ENCODE data around the gene PMEL.
"Not testable (repeated sequence)": the region's sequence is repeated elsewhere in the genome, so short reads cannot be mapped to it uniquely, and the experiment has no call there.

Gene PMEL

DNA sequence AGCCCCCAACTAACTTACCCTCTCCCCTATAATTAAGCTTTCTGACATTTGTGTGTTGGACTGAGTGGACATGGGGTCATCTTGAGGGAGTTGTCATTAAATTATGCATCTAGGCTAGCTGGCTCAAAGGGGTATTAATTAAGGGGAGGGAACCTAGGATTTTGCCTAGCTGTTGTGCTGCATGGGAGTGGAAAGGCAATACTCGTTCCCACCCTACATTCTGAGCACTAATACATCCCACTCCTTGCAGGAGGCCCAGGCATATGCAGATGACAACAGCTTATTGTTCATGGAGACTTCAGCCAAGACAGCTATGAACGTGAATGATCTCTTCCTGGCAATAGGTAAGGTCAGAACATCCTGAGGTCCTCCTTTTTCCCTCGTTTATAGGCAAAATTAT lies 25.3 kb upstream of the PMEL start:
- H3K4me2 ChIP-seq (ENCODE audit: insufficient read depth, low read length, poor library complexity, severe bottlenecking), result no peak overlapping the region

DNA sequence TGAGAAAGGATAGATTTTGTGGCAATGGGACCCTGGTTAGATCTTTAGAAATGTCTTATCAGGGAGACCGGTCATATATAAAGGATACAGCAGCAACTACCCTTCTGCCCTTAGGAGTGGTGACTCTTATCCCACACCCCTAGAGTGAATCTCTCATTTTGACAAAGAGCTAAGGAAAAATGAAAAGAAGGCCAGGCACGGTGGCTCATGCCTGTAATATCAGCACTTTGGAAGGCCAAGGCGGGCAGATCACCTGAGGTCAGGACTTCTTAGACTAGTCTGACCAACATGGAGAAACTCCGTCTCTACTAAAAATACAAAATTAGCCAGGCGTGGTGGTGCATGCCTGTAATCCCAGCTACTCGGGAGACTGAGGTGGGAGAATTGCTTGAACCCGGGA lies 20.1 kb upstream of the PMEL start:
- not testable (repeated sequence) for H2AFZ ChIP-seq (ENCODE audit: low read length); H3K9ac ChIP-seq (ENCODE audit: low read depth, low read length, poor library complexity); H3K14ac ChIP-seq (ENCODE audit: low read length); H3K23ac ChIP-seq (ENCODE audit: low read depth, low read length, poor library complexity); H3K4ac ChIP-seq (ENCODE audit: low read length); H4K91ac ChIP-seq (ENCODE audit: low read depth, low read length, poor library complexity); H2AK5ac ChIP-seq (ENCODE audit: low read depth, low read length); H4K8ac ChIP-seq (ENCODE audit: low read depth, low read length); H2BK12ac ChIP-seq (ENCODE audit: low read length); H2BK15ac ChIP-seq (ENCODE audit: low read length); H3K27ac ChIP-seq (replicated peaks; ENCODE audit: low read length); H3K27me3 ChIP-seq (ENCODE audit: control insufficient read depth in 3 of 3, insufficient read depth in 3 of 3, low read depth in 1 of 3, low read length in 3 of 3); H3K79me1 ChIP-seq (ENCODE audit: low read depth, low read length); H3K18ac ChIP-seq (ENCODE audit: low read length); H3K9me3 ChIP-seq (replicated peaks in 1 of 2; ENCODE audit: control insufficient read depth in 2 of 2, insufficient read depth in 1 of 2, low read depth in 1 of 2, low read length in 2 of 2); H3K4me3 ChIP-seq (ENCODE audit: low read length in 2 of 2); H2BK5ac ChIP-seq (ENCODE audit: low read length); H2BK120ac ChIP-seq (ENCODE audit: low read depth, low read length); H3K4me2 ChIP-seq (ENCODE audit: insufficient read depth, low read length, poor library complexity, severe bottlenecking); DNase-seq (ENCODE audit: low spot score); H3K4me1 ChIP-seq (ENCODE audit: control insufficient read depth in 2 of 2, insufficient read depth in 1 of 2, low read depth in 1 of 2, low read length in 2 of 2)
- no CpG with 5 or more reads among the region's 7 CpGs for WGBS, 2 donors (ENCODE audit: extremely low coverage in 2 of 2, insufficient read length in 2 of 2, insufficient replicate concordance in 1 of 2)
- peaks cover 21 to 93% of the 10 kb centered on the region in 2 donors for H3K36me3 ChIP-seq (replicated peaks in 1 of 2; ENCODE audit: control insufficient read depth in 2 of 2, insufficient read depth in 2 of 2, low read length in 2 of 2)

More for the DNA sequence above, 25.3 kb upstream of the PMEL start:
- DNase-seq (ENCODE audit: low spot score), result no peak
- Histone ChIP-seq H3K36me3 (replicated peaks in 1 of 2; ENCODE audit: control insufficient read depth in 2 of 2, insufficient read depth in 2 of 2, low read length in 2 of 2) (peaks cover 41 to 91% of the 10 kb centered on the region in 2 donors), H2BK120ac (ENCODE audit: low read depth, low read length) (no peak overlapping the region), H3K4ac (ENCODE audit: low read length) (no peak overlapping the region), H3K18ac (ENCODE audit: low read length) (no peak overlapping the region), H3K27ac (replicated peaks; ENCODE audit: low read length) (no peak overlapping the region), H2BK15ac (ENCODE audit: low read length) (no peak overlapping the region), H2AK5ac (ENCODE audit: low read depth, low read length) (no peak overlapping the region), H3K79me1 (ENCODE audit: low read depth, low read length) (no peaks in the 10 kb centered on the region), H3K9me3 (replicated peaks in 1 of 2; ENCODE audit: control insufficient read depth in 2 of 2, insufficient read depth in 1 of 2, low read depth in 1 of 2, low read length in 2 of 2) (no peaks in the 10 kb centered on the region), H3K23ac (ENCODE audit: low read depth, low read length, poor library complexity) (no peak overlapping the region), H3K14ac (ENCODE audit: low read length) (no peak overlapping the region), H4K91ac (ENCODE audit: low read depth, low read length, poor library complexity) (no peak overlapping the region), H3K9ac (ENCODE audit: low read depth, low read length, poor library complexity) (no peak overlapping the region), H3K27me3 (ENCODE audit: control insufficient read depth in 3 of 3, insufficient read depth in 3 of 3, low read depth in 1 of 3, low read length in 3 of 3) (no peaks in the 10 kb centered on the region), H3K4me1 (ENCODE audit: control insufficient read depth in 2 of 2, insufficient read depth in 1 of 2, low read depth in 1 of 2, low read length in 2 of 2) (no peaks in the 10 kb centered on the region), H3K4me3 (ENCODE audit: low read length in 2 of 2) (no peak overlapping the region), H4K8ac (ENCODE audit: low read depth, low read length) (no peak overlapping the region), H2BK12ac (ENCODE audit: low read length) (no peak overlapping the region), H2BK5ac (ENCODE audit: low read length) (no peak overlapping the region), H2AFZ (ENCODE audit: low read length) (no peak overlapping the region)
- no CpG with 5 or more reads among the region's 3 CpGs for WGBS, 2 donors (ENCODE audit: extremely low coverage in 2 of 2, insufficient read length in 2 of 2, insufficient replicate concordance in 1 of 2)

GRCh38 chr12:55985341-55985740 lies 19.5 kb upstream of the PMEL start:
- no peak overlapping the region for H3K4ac ChIP-seq (ENCODE audit: low read length)
- H3K27ac ChIP-seq (replicated peaks; ENCODE audit: low read length), result no peak overlapping the region
- no peak overlapping the region for H2BK12ac ChIP-seq (ENCODE audit: low read length)
- no peak overlapping the region for H3K9ac ChIP-seq (ENCODE audit: low read depth, low read length, poor library complexity)
- H3K36me3 ChIP-seq (replicated peaks in 1 of 2; ENCODE audit: control insufficient read depth in 2 of 2, insufficient read depth in 2 of 2, low read length in 2 of 2), result peaks cover 18 to 93% of the 10 kb centered on the region in 2 donors
- H3K4me3 ChIP-seq (ENCODE audit: low read length in 2 of 2), result no peak overlapping the region
- H3K9me3 ChIP-seq (replicated peaks in 1 of 2; ENCODE audit: control insufficient read depth in 2 of 2, insufficient read depth in 1 of 2, low read depth in 1 of 2, low read length in 2 of 2), result no peaks in the 10 kb centered on the region
- no peak overlapping the region for H2BK120ac ChIP-seq (ENCODE audit: low read depth, low read length)
- no CpG with 5 or more reads among the region's 4 CpGs for WGBS, 2 donors (ENCODE audit: extremely low coverage in 2 of 2, insufficient read length in 2 of 2, insufficient replicate concordance in 1 of 2)
- no peaks in the 10 kb centered on the region for H3K27me3 ChIP-seq (ENCODE audit: control insufficient read depth in 3 of 3, insufficient read depth in 3 of 3, low read depth in 1 of 3, low read length in 3 of 3)
- H4K91ac ChIP-seq (ENCODE audit: low read depth, low read length, poor library complexity), result no peak overlapping the region
- H3K18ac ChIP-seq (ENCODE audit: low read length), result no peak overlapping the region
- H3K79me1 ChIP-seq (ENCODE audit: low read depth, low read length), result no peaks in the 10 kb centered on the region
- no peak overlapping the region for H2BK5ac ChIP-seq (ENCODE audit: low read length)
- no peak overlapping the region for H2AFZ ChIP-seq (ENCODE audit: low read length)
- no peak overlapping the region for H3K4me2 ChIP-seq (ENCODE audit: insufficient read depth, low read length, poor library complexity, severe bottlenecking)
- DNase-seq (ENCODE audit: low spot score), result no peak
- H2BK15ac ChIP-seq (ENCODE audit: low read length), result no peak overlapping the region
- no peak overlapping the region for H2AK5ac ChIP-seq (ENCODE audit: low read depth, low read length)
- H3K23ac ChIP-seq (ENCODE audit: low read depth, low read length, poor library complexity), result no peak overlapping the region
- H3K14ac ChIP-seq (ENCODE audit: low read length), result no peak overlapping the region
- H3K4me1 ChIP-seq (ENCODE audit: control insufficient read depth in 2 of 2, insufficient read depth in 1 of 2, low read depth in 1 of 2, low read length in 2 of 2), result no peaks in the 10 kb centered on the region
- no peak overlapping the region for H4K8ac ChIP-seq (ENCODE audit: low read depth, low read length)

GRCh38 chr12:55984861-55985260 lies 19.0 kb upstream of the PMEL start:
- no peaks in the 10 kb centered on the region for H3K9me3 ChIP-seq (replicated peaks in 1 of 2; ENCODE audit: control insufficient read depth in 2 of 2, insufficient read depth in 1 of 2, low read depth in 1 of 2, low read length in 2 of 2)
- H2AK5ac ChIP-seq (ENCODE audit: low read depth, low read length), result no peak overlapping the region
- no peak overlapping the region for H3K14ac ChIP-seq (ENCODE audit: low read length)
- H3K27me3 ChIP-seq (ENCODE audit: control insufficient read depth in 3 of 3, insufficient read depth in 3 of 3, low read depth in 1 of 3, low read length in 3 of 3), result no peaks in the 10 kb centered on the region
- H3K4me2 ChIP-seq (ENCODE audit: insufficient read depth, low read length, poor library complexity, severe bottlenecking), result no peak overlapping the region
- no peak overlapping the region for H3K4ac ChIP-seq (ENCODE audit: low read length)
- no peak overlapping the region for H3K23ac ChIP-seq (ENCODE audit: low read depth, low read length, poor library complexity)
- H3K4me3 ChIP-seq (ENCODE audit: low read length in 2 of 2), result no peak overlapping the region
- H3K18ac ChIP-seq (ENCODE audit: low read length), result no peak overlapping the region
- DNase-seq (ENCODE audit: low spot score), result no peak
- no peaks in the 10 kb centered on the region for H3K4me1 ChIP-seq (ENCODE audit: control insufficient read depth in 2 of 2, insufficient read depth in 1 of 2, low read depth in 1 of 2, low read length in 2 of 2)
- no peak overlapping the region for H2AFZ ChIP-seq (ENCODE audit: low read length)
- H3K27ac ChIP-seq (replicated peaks; ENCODE audit: low read length), result no peak overlapping the region
- H3K9ac ChIP-seq (ENCODE audit: low read depth, low read length, poor library complexity), result no peak overlapping the region
- H4K8ac ChIP-seq (ENCODE audit: low read depth, low read length), result no peak overlapping the region
- H2BK12ac ChIP-seq (ENCODE audit: low read length), result no peak overlapping the region
- no CpG with 5 or more reads among the region's 2 CpGs for WGBS, 2 donors (ENCODE audit: extremely low coverage in 2 of 2, insufficient read length in 2 of 2, insufficient replicate concordance in 1 of 2)
- peaks cover 2% of the 10 kb centered on the region for H3K79me1 ChIP-seq (ENCODE audit: low read depth, low read length)
- no peak overlapping the region for H2BK120ac ChIP-seq (ENCODE audit: low read depth, low read length)
- peaks cover 19 to 92% of the 10 kb centered on the region in 2 donors for H3K36me3 ChIP-seq (replicated peaks in 1 of 2; ENCODE audit: control insufficient read depth in 2 of 2, insufficient read depth in 2 of 2, low read length in 2 of 2)
- H4K91ac ChIP-seq (ENCODE audit: low read depth, low read length, poor library complexity), result no peak overlapping the region
- no peak overlapping the region for H2BK5ac ChIP-seq (ENCODE audit: low read length)
- no peak overlapping the region for H2BK15ac ChIP-seq (ENCODE audit: low read length)
